Measurements from ENCODE around the gene ECE1.
"Not testable (repeated sequence)": the region's sequence is repeated elsewhere in the genome, so short reads cannot be mapped to it uniquely, and the experiment has no call there.

Gene ECE1

GRCh38 chr1:21190771-21191170, 99.5 kb downstream of the ECE1 start:
- H3K18ac ChIP-seq (ENCODE audit: low read length); H3K14ac ChIP-seq (ENCODE audit: low read length); H3K4me1 ChIP-seq (ENCODE audit: control insufficient read depth in 1 of 2, insufficient read depth in 2 of 2, low read length in 2 of 2); H4K91ac ChIP-seq (ENCODE audit: low read depth, low read length); H3K23ac ChIP-seq (ENCODE audit: low read length); H2BK12ac ChIP-seq (ENCODE audit: low read length); H3K4ac ChIP-seq (ENCODE audit: low read depth, low read length); H2BK120ac ChIP-seq (ENCODE audit: insufficient read depth, low read length, poor library complexity); H3K9ac ChIP-seq (ENCODE audit: low read length); H3K4me3 ChIP-seq (ENCODE audit: low read depth, low read length); H2AFZ ChIP-seq (ENCODE audit: insufficient read depth, low read length, poor library complexity); H3K4me2 ChIP-seq (ENCODE audit: low read length); H4K12ac ChIP-seq (ENCODE audit: low read depth, low read length); H3K36me3 ChIP-seq (ENCODE audit: control insufficient read depth in 1 of 2, insufficient read depth in 2 of 2, low read length in 2 of 2); H3K9me3 ChIP-seq (ENCODE audit: insufficient read depth, low read depth, low read length); H4K8ac ChIP-seq (ENCODE audit: low read depth, low read length); H3K27me3 ChIP-seq (ENCODE audit: insufficient read depth, low read length); H2AK5ac ChIP-seq (ENCODE audit: low read length); H3K27ac ChIP-seq (ENCODE audit: low read depth, low read length); H3K79me1 ChIP-seq (ENCODE audit: low read length); H3K79me2 ChIP-seq (ENCODE audit: control insufficient read depth, insufficient read depth, low read length, poor library complexity); DNase-seq; H2BK5ac ChIP-seq (ENCODE audit: low read depth, low read length, poor library complexity): not testable (repeated sequence)
- WGBS (ENCODE audit: extremely low coverage, insufficient coverage, insufficient read length) = no CpG with 5 or more reads among the region's 2 CpGs

DNA sequence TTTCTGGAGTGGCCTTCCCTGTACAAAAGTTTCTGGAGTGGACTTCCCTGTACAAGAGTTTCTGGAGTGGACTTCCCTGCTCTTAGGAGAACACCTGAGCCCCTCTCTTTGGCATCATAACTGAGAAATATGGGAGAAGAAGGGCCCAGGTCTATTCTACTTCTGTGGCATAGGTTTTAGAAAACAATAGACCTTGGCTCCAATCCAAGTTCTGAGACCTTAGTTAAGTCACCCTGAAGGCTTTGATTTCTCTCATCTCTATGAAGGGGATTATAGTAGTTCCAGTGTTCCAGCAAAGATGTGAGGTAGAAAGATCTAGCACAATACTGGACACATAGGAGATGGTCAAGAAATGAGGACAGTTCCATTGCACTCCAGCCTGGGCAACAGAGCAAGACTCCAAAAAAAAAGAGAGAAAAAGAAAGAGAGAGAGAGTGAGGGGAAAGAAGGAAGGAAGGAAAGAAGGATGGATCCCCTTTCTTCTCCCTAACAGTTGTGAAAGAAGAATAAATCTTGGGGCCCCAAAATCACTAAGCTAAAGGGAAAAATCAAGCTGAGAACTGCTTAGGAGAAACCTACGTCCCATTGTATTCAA, 100.3 kb downstream of the ECE1 start:
- Histone ChIP-seq H2BK5ac (ENCODE audit: low read depth, low read length, poor library complexity) (no peak overlapping the region), H3K36me3 (ENCODE audit: control insufficient read depth in 1 of 2, insufficient read depth in 2 of 2, low read length in 2 of 2) (no peaks in the 10 kb centered on the region), H3K4me1 (ENCODE audit: control insufficient read depth in 1 of 2, insufficient read depth in 2 of 2, low read length in 2 of 2) (no peaks in the 10 kb centered on the region), H3K9ac (ENCODE audit: low read length) (no peak overlapping the region), H4K91ac (ENCODE audit: low read depth, low read length) (no peak overlapping the region), H3K27me3 (ENCODE audit: insufficient read depth, low read length) (peaks cover 4% of the 10 kb centered on the region), H4K12ac (ENCODE audit: low read depth, low read length) (no peak overlapping the region), H3K9me3 (ENCODE audit: insufficient read depth, low read depth, low read length) (no peaks in the 10 kb centered on the region), H2BK120ac (ENCODE audit: insufficient read depth, low read length, poor library complexity) (no peak overlapping the region), H3K4ac (ENCODE audit: low read depth, low read length) (no peak overlapping the region), H4K8ac (ENCODE audit: low read depth, low read length) (no peak overlapping the region), H3K4me2 (ENCODE audit: low read length) (no peak overlapping the region), H2AFZ (ENCODE audit: insufficient read depth, low read length, poor library complexity) (no peak overlapping the region), H3K14ac (ENCODE audit: low read length) (no peak overlapping the region), H3K23ac (ENCODE audit: low read length) (no peak overlapping the region), H3K79me1 (ENCODE audit: low read length) (no peaks in the 10 kb centered on the region), H2AK5ac (ENCODE audit: low read length) (no peak overlapping the region), H2BK12ac (ENCODE audit: low read length) (no peak overlapping the region), H3K79me2 (ENCODE audit: control insufficient read depth, insufficient read depth, low read length, poor library complexity) (no peaks in the 10 kb centered on the region), H3K18ac (ENCODE audit: low read length) (no peak overlapping the region), H3K4me3 (ENCODE audit: low read depth, low read length) (no peak overlapping the region), H3K27ac (ENCODE audit: low read depth, low read length) (no peak overlapping the region)
- no CpG with 5 or more reads among the region's 1 CpG for WGBS (ENCODE audit: extremely low coverage, insufficient coverage, insufficient read length)
- no peak for DNase-seq

GRCh38 chr1:21189421-21189820, 100.8 kb downstream of the ECE1 start:
- H3K36me3 ChIP-seq (ENCODE audit: control insufficient read depth in 1 of 2, insufficient read depth in 2 of 2, low read length in 2 of 2) = no peaks in the 10 kb centered on the region
- no peaks in the 10 kb centered on the region for H3K9me3 ChIP-seq (ENCODE audit: insufficient read depth, low read depth, low read length)
- no peak overlapping the region for H3K4me3 ChIP-seq (ENCODE audit: low read depth, low read length)
- DNase-seq = no peak
- no peak overlapping the region for H3K9ac ChIP-seq (ENCODE audit: low read length)
- no peak overlapping the region for H4K12ac ChIP-seq (ENCODE audit: low read depth, low read length)
- H4K91ac ChIP-seq (ENCODE audit: low read depth, low read length) = no peak overlapping the region
- H3K79me2 ChIP-seq (ENCODE audit: control insufficient read depth, insufficient read depth, low read length, poor library complexity) = no peaks in the 10 kb centered on the region
- no peak overlapping the region for H2AFZ ChIP-seq (ENCODE audit: insufficient read depth, low read length, poor library complexity)
- no peak overlapping the region for H2BK12ac ChIP-seq (ENCODE audit: low read length)
- H2BK5ac ChIP-seq (ENCODE audit: low read depth, low read length, poor library complexity) = no peak overlapping the region
- H3K27me3 ChIP-seq (ENCODE audit: insufficient read depth, low read length) = peaks cover 4% of the 10 kb centered on the region
- no peak overlapping the region for H3K18ac ChIP-seq (ENCODE audit: low read length)
- H3K4me1 ChIP-seq (ENCODE audit: control insufficient read depth in 1 of 2, insufficient read depth in 2 of 2, low read length in 2 of 2) = no peaks in the 10 kb centered on the region
- H3K79me1 ChIP-seq (ENCODE audit: low read length) = no peaks in the 10 kb centered on the region
- H2AK5ac ChIP-seq (ENCODE audit: low read length) = no peak overlapping the region
- no peak overlapping the region for H3K4ac ChIP-seq (ENCODE audit: low read depth, low read length)
- H3K14ac ChIP-seq (ENCODE audit: low read length) = no peak overlapping the region
- H4K8ac ChIP-seq (ENCODE audit: low read depth, low read length) = no peak overlapping the region
- no peak overlapping the region for H2BK120ac ChIP-seq (ENCODE audit: insufficient read depth, low read length, poor library complexity)
- WGBS (ENCODE audit: extremely low coverage, insufficient coverage, insufficient read length) = no CpG with 5 or more reads among the region's 3 CpGs
- no peak overlapping the region for H3K4me2 ChIP-seq (ENCODE audit: low read length)
- H3K27ac ChIP-seq (ENCODE audit: low read depth, low read length) = no peak overlapping the region
- H3K23ac ChIP-seq (ENCODE audit: low read length) = no peak overlapping the region

- H4K8ac ChIP-seq (ENCODE audit: low read depth, low read length) = no peak overlapping the region
- no peak overlapping the region for H3K14ac ChIP-seq (ENCODE audit: low read length)
- H2BK120ac ChIP-seq (ENCODE audit: insufficient read depth, low read length, poor library complexity) = no peak overlapping the region
- no peak overlapping the region for H3K23ac ChIP-seq (ENCODE audit: low read length)
- no peak overlapping the region for H4K91ac ChIP-seq (ENCODE audit: low read depth, low read length)
- DNase-seq = no peak
- H2BK12ac ChIP-seq (ENCODE audit: low read length) = no peak overlapping the region
- WGBS (ENCODE audit: extremely low coverage, insufficient coverage, insufficient read length) = no CpG with 5 or more reads among the region's 3 CpGs
- no peak overlapping the region for H3K4ac ChIP-seq (ENCODE audit: low read depth, low read length)
- no peak overlapping the region for H3K18ac ChIP-seq (ENCODE audit: low read length)
- H3K27me3 ChIP-seq (ENCODE audit: insufficient read depth, low read length) = peaks cover 4% of the 10 kb centered on the region
- H3K9ac ChIP-seq (ENCODE audit: low read length) = no peak overlapping the region
- no peak overlapping the region for H4K12ac ChIP-seq (ENCODE audit: low read depth, low read length)
- no peaks in the 10 kb centered on the region for H3K79me1 ChIP-seq (ENCODE audit: low read length)
- H3K9me3 ChIP-seq (ENCODE audit: insufficient read depth, low read depth, low read length) = no peaks in the 10 kb centered on the region
- H3K36me3 ChIP-seq (ENCODE audit: control insufficient read depth in 1 of 2, insufficient read depth in 2 of 2, low read length in 2 of 2) = no peaks in the 10 kb centered on the region
- no peak overlapping the region for H2BK5ac ChIP-seq (ENCODE audit: low read depth, low read length, poor library complexity)
- no peak overlapping the region for H2AK5ac ChIP-seq (ENCODE audit: low read length)
- no peak overlapping the region for H3K27ac ChIP-seq (ENCODE audit: low read depth, low read length)
- H3K4me1 ChIP-seq (ENCODE audit: control insufficient read depth in 1 of 2, insufficient read depth in 2 of 2, low read length in 2 of 2) = no peaks in the 10 kb centered on the region
- no peak overlapping the region for H2AFZ ChIP-seq (ENCODE audit: insufficient read depth, low read length, poor library complexity)
- no peak overlapping the region for H3K4me3 ChIP-seq (ENCODE audit: low read depth, low read length)
- no peaks in the 10 kb centered on the region for H3K79me2 ChIP-seq (ENCODE audit: control insufficient read depth, insufficient read depth, low read length, poor library complexity)
- no peak overlapping the region for H3K4me2 ChIP-seq (ENCODE audit: low read length)
Measured at GRCh38 chr1:21188235-21188634, 102.0 kb downstream of the ECE1 start.

Data from trophoblast cell (in vitro differentiated cells and primary cell).